Measurements from ENCODE around the gene XAF1.
"Not testable (repeated sequence)": the region's sequence is repeated elsewhere in the genome, so short reads cannot be mapped to it uniquely, and the experiment has no call there.

The XAF1 gene

DNA sequence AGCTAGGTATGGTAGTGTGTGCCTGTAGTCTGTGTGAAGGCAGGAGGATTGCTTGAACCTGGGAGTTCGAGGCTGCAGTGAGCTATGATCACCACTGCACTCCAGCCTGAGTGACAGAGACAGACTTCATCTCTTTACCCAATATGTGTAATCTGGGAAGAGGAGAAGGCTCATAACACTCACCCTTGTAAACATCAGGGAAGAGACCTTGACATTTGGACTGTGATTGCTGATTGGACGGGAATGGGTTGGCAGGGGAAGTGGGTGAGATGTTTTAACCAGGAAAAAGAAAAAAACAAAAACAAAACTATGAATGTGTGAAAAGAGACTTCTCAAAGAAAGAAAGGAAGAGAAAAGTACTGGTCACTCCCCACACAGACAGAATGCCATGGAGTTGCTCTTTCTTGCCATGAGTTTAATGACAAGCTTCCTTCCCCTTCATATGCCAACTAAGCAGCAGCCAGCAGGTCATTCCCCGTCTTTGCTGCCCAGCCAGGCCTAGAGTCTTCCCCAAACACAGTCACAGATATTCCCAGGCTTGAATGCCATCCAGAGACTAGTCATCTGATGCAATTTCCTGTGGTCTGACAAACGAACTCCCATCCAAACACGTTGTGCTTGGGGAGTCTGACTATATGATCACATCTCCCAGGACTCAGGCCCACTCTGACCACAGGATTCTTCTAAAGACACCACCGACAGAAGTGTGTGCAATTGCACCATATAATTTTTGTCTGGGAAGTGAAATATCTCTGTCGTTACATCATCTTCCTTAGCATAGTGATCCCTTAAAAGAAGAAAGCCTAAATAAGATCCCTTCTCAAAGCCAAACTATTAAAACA is 3.6 kb upstream of the XAF1 start:
- FAIRE-seq (no peak), DNase-seq (ENCODE audit: insufficient read length, low spot score) (peak; percentile 90)

DNA sequence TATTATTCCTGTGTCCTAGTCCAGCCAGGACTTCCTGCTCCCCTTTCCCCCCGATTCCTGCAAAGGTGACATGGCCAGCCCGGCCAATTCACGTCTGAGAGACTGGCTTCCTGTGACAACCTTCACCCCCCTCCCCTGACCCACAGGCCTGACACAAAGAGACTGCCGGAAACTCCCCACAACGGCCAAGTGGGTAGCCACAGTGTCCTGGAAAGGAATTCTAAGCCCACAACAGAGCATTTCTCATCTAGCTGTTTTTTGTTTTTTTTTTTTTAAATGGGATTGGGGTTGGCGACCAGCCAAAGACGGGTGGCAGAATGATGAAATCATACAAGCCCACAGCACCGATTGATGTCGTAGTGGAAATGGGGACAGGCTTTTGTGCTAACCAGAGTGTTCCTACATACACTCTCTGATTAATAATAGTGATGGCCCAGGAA is 2.8 kb upstream of the XAF1 start:
- FAIRE-seq, result no peak
- peak; percentile 71 for DNase-seq (ENCODE audit: insufficient read length, low spot score)

DNA sequence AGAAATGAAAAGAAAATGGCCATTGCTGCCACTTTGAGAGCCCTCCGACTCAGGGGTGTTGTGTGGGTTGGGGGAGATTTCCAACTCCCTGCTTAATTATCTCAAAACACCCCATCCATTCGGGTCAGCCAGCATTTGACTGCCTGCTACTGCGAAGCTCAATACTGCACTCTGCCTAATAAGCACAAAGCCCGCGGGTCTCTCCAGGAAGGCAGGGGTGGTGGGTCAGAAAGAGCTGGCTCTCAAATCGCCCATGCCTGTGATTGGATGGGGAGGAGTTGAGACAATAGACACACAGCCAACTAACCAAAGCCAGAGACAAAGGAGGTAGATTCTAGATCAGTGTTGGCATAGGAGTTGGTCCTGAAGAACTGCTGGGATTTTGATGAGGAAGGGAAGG is 2.3 kb upstream of the XAF1 start:
- FAIRE-seq, result peak; percentile 44

DNA sequence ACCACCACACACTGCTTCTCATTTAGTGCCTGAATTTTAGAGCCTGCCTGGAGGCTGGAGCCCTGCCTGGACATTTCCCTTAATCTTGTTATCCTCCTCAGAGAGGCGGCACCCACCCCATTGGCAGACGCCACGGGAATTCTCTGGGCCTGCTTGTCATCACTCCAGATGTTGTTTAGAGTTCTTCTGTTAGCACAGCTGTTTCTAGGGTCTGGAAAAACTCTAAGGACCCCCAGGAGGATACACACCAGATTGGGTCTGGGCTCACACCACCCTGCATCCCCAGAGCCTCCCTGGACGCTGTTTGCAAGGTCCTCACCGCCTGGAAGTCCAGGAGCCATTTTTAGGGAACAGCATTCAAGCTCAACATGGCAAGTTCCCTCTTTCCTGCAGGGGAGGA is 565 bp upstream of the XAF1 start:
- DNase-seq (ENCODE audit: insufficient read length, low spot score) (no peak), FAIRE-seq (no peak)

More for the DNA sequence above, 2.3 kb upstream of the XAF1 start:
- no peak for DNase-seq (ENCODE audit: insufficient read length, low spot score)

DNA sequence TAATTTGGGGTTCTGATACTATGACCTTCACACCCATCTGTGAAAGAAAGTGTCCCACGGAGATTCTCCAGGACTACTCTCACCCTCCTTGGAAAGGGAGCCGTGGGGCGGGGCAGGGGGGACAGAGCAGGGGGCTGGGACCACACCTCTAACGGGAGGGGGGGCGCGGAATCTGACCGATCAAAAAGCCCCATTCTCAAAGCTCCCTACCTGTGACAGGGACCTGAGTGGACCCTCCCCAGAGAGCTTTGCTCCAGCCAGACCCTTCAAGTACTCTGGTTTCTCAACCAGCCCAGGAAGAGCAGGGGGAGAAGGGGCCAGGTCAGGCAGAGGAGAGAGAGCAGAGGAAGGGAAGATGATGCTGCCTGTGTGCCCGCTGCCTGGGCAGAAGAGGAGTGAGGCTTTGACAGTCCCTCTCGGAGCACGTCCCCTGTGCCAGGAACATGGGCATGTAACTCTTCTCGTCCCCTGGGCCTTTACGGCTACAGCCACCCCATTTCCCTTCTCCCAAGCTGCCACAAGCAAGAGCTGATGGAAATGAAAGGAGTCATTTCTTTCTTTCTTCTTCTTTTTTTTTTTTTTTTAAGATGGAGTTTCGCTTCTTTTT is 682 bp downstream of the XAF1 start:
- DNase-seq (ENCODE audit: insufficient read length, low spot score) (no peak), FAIRE-seq (no peak)

DNA sequence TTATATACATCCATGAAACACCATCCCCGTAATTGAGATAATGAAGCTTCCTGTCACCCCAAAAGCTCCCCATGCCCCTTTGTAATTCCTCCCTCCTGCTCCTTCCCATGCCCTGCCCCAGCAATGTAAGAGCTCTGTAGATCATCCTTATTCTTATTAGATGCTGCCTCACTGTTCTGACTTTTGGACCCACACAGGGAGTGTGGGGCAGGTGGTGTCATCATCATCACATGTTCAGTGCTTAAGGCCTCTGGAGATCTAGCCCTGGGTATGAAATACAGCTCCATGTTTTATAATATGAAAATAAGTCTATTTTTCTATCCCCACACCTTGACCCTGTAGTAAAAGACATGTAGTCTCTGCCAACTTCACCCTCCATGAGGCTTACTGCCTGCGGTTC is 1.9 kb downstream of the XAF1 start:
- DNase-seq (ENCODE audit: insufficient read length, low spot score), result no peak
- FAIRE-seq, result no peak

DNA sequence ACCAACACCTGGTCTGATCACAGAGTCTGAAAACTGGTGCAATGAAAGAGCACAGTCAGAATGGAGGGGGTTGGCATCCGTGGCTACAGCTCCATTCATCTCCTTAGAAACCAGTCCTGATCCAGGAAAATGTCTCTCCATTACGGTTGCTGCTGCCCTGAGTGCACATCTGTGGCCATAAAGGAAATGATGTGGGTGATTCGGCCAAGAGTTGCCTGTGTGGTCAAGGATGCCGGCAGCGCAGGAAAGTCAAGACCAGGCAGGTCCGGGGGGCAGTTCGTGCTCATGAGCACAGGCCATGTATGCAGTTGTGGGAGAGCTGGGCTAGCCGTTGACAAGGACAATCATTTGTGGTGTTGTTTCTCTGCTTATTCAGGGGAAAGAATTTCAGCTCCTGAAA is 5.9 kb downstream of the XAF1 start:
- DNase-seq (ENCODE audit: insufficient read length, low spot score) (no peak), FAIRE-seq (no peak)

DNA sequence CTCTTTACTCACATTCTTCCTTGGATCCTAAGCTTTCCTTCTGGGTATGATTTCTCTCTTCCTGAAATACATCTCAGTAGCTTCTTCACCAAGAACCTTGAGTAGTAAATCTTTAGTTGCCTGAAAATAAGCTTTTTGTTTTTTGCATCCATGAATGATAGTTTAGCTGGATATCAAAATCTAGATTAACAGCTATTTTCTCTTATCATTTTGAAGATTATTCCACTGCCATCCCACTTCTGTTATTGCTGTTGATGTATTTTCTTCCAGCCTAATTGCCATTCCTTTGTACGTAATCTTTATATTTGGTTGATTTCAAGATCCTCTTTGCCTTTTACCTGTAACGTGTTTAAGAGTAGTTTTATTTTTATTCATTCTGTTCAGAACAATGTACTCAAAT is 12.6 kb downstream of the XAF1 start:
- DNase-seq (ENCODE audit: insufficient read length, low spot score), result no peak
- FAIRE-seq, result no peak

DNA sequence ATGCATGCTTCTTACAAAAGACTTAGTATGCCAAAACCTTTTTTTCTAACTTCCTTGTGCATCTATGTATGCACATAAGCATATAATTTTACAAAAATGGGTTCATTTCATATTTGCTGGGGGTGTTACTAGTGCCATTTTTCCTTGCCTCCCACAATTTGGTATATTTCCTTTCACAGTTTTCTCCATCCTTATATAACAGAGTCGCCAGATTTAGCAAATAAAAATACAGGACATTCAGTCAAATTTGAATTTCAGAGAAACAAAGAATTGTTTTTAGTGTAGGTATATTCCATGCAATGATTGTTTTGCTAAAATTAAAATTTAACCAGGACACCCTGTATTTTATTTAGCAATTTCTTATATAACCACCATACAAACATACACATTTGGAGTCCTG is 16.2 kb downstream of the XAF1 start:
- FAIRE-seq, result no peak
- DNase-seq (ENCODE audit: insufficient read length, low spot score), result no peak

DNA sequence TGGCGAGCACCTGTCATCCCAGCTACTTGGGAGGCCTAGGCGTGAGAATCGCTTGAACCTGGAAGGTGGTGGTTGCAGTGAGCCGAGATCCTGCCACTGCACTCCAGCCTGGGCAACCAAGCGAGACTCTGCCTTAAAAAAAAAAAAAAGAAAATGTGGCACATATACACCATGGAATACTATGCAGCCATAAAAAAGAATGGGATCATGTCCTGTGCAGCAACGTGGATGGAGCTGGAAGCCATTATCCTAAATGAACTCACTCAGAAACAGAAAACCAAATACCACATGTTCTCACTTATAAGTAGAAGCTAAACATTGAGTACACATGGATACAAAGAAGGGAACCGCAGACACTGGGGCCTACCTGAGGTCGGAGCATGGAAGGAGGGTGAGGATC is 19.1 kb downstream of the XAF1 start:
- DNase-seq (ENCODE audit: insufficient read length, low spot score); FAIRE-seq: not testable (repeated sequence)

DNA sequence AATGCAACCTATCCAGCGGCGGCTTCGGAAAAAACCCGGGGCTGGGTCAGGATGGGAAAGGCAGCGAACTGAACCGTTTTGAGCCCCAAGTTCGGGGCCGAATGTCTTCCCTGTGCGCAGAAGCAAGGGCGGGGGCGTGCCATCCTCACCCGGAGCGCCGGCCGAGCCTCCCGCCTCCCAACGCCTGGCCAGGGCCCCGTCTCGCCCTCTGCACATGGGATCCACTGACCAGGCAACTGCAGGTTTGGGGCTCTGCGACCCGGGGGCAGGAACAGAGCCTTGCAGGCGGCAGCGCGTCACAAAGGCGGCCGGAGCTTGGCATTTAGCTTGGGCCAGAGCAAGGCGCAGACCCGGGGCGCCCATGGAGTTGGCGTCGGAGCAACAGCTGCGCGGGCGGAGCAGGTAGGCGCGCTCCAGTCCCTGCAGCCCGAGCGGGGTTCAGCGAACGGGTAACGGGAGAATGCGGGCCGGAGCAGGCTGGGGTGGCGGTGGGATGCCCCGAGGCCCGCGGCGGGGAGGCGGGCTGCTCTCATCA is 20.1 kb downstream of the XAF1 start, which contains the start of gene FBXO39:
TSS of gene FBXO39 (plus strand) at position 345 of the 535 bp plus-strand sequence. CDS start 3,654 bp downstream, outside the sequence.
- DNase-seq (ENCODE audit: insufficient read length, low spot score), result no peak
- no peak for FAIRE-seq

DNA sequence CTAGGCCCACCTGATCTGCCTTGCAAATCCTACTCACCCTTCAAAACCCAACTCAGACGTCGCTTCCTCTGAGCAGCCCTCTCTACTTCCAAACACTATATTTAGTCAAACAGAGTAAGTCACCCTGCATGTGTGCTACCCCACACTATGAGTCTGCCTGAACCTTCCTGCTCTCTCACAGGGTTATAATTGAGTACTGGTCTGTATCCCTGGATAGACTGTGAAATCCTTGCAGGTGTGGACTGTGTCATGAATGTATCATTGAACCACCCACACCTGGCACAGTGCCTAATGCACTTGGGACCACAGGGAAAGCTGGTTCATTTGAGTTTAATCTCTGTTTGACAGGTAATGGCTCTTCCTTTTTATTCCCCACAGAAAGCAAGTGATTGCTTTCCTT is 23.6 kb downstream of the XAF1 start:
- no peak for DNase-seq (ENCODE audit: insufficient read length, low spot score)
- no peak for FAIRE-seq

DNA sequence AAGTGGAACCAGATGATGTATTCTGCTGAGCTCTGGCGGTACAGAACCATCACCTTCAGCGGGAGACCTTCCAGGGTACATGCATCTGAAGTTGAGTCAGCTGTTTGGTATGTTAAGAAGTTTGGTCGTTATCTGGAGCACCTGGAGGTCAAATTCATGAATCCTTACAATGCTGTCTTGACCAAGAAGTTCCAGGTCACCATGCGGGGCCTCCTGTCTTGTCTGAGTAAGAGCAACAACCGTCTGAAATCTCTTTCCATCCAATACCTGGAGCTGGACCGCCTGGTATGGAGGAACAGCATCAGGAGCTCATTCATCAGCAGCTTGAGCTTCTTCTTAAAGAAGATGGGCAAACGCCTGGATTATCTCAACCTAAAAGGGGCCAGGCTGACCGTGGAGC is 24.2 kb downstream of the XAF1 start:
- no peak for FAIRE-seq
- no peak for DNase-seq (ENCODE audit: insufficient read length, low spot score)

DNA sequence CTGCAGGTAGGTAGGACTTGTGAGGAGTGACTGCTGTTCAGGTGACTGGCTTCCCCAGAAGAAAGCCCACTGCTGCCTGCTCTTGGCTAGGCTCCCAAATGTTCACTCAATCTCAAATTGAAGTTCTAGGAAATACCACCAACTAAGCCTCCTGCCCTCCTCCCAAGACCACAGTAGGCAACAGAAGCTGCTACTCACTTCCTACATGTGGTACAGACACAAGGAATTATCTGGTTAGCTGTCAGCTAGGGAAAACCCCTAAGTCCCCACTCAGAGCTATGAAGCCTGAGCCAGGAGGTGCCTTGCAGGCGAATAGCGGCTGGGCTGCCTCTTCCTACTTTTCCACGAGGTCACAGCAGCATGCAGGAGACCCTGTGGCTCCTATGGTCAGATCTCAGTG is 25.0 kb downstream of the XAF1 start:
- no peak for FAIRE-seq

DNA sequence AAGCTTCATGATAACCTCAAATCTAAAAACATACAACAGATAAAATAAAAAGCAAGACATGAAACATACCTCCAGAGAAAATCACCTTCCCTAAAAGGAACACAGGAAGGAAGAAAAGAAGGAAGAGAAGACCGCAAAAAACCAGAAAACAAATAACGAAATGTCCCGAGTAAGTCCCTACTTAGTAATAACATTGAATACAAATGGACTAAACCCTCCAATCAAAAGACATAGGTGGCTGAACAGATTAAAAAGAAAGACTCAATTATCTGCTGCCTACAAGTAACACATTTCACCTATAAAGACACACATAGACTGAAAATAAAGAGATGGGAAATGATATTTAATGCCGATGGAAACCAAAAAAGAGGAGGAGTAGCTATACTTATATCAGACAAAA is 26.4 kb downstream of the XAF1 start:
- FAIRE-seq (no peak), DNase-seq (ENCODE audit: insufficient read length, low spot score) (no peak)

More for the DNA sequence above, 25.0 kb downstream of the XAF1 start:
- no peak for DNase-seq (ENCODE audit: insufficient read length, low spot score)

DNA sequence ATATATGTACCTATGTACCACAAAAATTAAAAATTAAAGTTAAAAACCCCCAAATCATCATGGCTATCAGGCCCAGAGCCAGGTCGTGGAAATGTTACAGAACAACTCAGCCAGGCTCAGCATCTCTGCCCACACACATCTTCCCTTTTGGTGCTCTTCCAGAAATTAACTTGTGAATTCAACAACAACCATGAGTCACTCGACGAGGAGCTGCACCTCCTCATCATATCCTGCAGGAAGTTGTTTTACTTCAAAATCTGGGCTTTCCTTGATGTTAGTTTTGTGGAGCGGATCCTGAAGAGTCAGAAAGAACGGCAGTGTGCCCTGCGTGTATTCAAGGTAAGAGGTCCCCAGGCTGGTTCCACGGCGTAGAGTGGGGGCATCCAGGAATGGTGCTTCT is 30.8 kb downstream of the XAF1 start:
- FAIRE-seq (no peak), DNase-seq (ENCODE audit: insufficient read length, low spot score) (no peak)

DNA sequence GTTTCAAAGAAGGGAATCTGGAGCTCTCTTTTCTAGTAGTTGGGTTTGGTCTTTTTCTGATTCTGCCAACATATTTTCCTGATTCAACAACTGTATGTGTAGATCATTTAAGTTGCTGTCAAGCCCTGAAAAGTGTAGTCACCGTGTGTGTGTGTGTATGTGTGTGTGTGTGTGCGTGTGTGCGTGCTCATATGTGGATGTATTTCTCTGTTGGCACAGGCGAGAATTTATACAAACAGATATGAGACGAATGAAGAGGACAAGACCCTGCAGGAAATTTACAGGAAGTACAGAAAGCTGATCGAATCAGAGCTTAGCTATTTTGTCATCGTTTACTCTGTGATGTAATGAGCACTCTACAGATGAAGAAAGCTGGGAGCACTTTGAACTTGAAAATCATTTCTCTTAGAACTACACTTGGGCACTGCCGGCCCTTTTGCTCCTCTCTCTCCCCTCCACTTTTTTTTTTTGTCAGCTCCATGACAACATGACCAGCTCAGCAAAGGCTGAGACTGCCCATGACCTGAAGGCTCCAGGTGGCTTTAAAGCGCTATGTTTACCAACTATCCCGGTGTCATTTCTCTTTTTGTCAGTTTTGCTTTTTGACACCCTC is 31.3 kb downstream of the XAF1 start:
- FAIRE-seq, result no peak
- no peak for DNase-seq (ENCODE audit: insufficient read length, low spot score)

DNA sequence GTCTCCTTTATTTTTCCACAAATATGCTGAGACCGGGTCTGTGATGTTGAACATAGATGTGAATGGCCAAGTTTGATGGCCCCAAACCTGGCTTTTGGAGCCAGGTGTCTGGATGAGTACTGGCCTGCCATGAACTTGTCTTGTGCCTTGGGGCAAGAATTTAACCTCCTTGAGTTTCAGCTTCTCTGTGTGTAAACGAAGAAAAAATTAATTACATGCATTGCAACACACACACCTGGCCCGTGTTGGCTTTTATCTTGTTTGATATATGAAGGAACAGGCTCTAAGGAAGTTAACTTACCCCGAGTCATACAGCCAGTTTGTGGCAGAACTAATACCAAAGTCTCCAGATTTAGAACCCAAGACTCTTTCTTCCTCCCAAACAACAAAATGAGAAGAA is 33.3 kb downstream of the XAF1 start:
- no peak for FAIRE-seq

DNA sequence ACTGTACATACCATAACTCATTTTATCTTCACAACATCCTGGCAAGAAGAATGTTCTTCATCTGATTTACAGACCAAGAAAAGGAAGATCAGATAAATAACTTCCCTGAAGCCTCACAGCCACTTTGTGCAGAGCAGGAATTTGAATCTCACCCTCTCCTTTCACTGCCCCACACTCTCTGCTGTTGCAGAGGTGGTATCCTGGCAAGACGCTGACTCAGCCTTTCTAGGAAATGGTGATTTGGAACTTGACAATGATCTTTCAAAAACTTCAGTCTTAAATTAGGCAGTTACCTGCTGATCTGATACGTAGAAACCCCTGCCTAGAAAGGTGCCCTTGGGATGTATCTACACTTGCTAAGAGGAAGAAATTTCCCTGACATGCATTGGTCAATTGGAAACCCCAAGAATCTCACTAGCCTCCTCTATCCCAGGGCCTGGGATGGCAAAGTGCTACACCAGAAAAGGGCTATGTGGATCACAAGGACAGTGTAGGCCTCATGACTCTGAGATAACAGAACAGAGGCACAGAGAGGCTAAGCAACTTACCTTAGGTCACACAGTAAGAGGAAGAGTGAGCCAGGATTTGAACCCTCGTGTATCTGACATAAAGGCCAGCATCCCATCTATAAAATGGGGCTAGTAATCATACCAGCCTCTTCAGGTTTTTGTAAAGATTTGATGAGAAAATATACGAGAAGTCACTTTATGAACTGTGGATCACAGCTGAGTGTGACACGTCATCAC is 38.1 kb downstream of the XAF1 start:
- no peak for DNase-seq (ENCODE audit: insufficient read length, low spot score)
- no peak for FAIRE-seq

More for the DNA sequence above, 33.3 kb downstream of the XAF1 start:
- DNase-seq (ENCODE audit: insufficient read length, low spot score), result no peak

DNA sequence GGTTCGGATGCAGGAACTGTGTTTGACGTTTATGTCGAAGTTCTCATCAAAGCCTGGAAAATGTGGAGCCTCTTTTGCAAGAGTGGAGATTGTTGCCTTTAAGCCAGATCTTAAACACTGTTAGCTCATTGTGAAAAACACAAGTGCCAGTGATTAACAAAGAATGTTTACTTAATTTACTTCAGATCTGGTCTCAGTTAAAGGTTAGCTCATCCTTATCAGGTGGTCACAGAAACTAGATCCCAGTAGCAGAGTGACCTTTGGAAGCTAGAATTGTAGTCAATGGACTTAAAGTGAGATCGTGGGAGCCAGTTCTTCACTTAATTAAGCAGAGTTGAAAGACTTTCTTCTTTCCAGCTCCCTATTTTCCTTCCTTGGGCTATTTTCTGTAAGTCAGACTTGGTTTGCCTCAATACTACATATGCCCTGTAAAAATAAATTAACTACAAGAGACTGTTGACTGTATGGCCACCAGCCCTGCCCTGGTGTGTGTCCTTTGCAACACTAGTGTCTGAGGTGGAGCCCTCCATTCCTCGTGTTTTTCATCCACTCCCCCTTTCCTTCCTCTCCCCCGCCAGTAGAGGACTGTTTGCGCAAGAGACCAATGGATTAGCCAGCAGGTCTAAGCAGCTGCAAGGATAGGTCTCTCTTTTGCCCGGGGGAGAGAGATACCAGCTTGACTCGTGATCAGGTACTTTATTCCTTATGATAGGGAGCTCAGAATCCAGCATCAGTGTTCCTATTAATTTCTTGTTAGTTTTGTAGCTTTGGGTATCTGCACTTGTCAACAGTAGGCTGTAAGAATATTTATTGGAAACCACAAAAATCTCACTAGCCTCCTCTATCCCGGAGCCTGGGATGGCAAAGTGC is 40.4 kb downstream of the XAF1 start:
- DNase-seq (ENCODE audit: insufficient read length, low spot score) (no peak), FAIRE-seq (no peak)
